Loucy (cell line): Measurements from ENCODE around the gene CEP128.

Experiments
- CTCF ChIP-seq: fragments of 200-600 bp; sonication (generic); conservative IDR thresholded peaks from 2 replicates; pipeline ENCODE4 v1.5.1; 2014; ENCODE audit warnings: mild to moderate bottlenecking, antibody characterized with exemption, low read length
- EZH2phosphoT487 ChIP-seq: fragments of 200-600 bp; IDR thresholded peaks from 2 replicates; pipeline ENCODE4 v1.6.1; 2018; ENCODE audit warnings: antibody characterized with exemption, mild to moderate bottlenecking, moderate library complexity, borderline replicate concordance

DNA sequence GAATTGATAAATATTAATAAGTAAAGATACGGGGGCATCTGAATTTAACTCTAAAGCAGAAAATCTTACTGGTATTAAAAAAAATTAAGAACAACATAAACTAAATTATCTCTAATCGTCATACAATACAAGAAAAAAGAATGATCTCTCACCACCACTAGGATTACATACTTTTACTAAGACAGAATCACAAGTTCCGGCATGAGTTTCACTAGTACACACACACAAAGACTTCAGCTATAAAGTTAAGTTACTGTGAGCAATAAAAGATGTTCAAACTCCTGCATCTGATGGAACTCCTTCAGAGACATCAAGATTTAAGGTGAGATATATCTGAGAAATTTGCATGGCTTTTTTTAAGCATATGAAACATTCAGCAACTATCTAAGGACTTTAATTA is 21.9 kb downstream of the CEP128 start:
- TF ChIP-seq CTCF (no peak), EZH2phosphoT487 (no peak)
